Hypothalamus (tissue), 51 donors: Measurements from ENCODE around the gene TMTC2.
"Not testable (repeated sequence)": the region's sequence is repeated elsewhere in the genome, so short reads cannot be mapped to it uniquely, and the experiment has no call there.

Source experiments
- DNase-seq, 51 donors: peaks; one replicate each; lab custom pipeline; 2025; lab: John Stamatoyannopoulos, UW

TMTC2 gene

DNA sequence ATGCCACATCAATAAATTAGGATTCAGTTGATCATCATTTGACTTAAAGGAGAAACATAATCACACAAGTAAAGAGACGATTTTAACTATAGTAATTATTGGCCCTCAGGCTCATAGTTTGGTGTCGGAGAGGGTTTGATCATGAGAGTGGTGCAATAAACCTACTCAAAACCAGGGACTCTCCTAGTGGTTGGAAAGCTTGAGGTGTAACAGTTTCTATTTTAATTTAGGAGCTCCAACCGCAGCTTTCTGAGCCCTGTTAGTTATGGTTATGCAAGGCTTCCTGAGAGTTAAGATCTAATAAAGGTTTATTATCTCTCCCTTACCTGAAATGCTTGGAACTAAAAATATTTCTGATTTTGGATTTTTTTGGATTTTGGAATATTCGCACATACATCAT is 36.4 kb downstream of the TMTC2 start:
- no peak for DNase-seq

DNA sequence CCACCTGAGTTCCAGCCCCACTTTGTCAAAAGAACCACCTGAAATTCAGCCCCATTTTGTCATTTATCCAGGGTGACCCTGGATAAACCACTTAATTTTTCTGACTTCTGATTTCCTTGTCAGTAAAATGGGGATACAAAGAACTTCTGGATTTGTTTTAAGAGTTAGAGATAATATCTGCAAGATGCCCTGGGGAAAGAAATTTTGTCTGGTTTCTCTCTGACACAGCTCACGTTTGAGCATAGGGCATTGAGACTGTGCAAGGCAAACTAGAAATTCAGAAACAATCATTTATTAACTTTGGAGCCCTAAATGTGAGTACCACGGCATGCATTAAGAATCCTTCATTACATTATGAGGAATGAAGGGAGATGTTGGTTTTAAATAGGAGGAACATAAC is 37.2 kb downstream of the TMTC2 start:
- DNase-seq = no peak

DNA sequence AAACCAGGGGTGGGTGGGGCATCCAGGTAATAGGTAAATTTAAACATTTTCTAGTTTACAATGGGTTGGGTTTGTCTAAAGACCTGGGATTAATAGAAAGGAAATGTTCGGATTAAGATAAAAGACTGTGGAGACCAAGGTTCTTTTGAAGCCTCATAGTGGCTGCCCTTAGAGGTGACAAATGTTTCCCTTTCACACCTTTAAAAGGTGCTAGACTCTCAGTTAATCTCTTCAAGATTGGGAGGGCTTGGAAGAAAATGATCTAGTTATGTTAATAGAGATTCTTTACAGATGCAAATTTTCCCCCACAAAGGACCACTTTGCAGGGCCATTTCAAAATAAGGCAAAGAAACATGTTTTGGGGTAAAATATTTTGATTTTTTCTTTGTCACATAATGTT is 39.0 kb downstream of the TMTC2 start:
- DNase-seq = no peak

- DNase-seq = no peak
These were observed 41.2 kb downstream of the TMTC2 start for GRCh38 chr12:82727886-82728285.

- DNase-seq = no peak
These were observed 42.0 kb downstream of the TMTC2 start for GRCh38 chr12:82728710-82729109.

DNA sequence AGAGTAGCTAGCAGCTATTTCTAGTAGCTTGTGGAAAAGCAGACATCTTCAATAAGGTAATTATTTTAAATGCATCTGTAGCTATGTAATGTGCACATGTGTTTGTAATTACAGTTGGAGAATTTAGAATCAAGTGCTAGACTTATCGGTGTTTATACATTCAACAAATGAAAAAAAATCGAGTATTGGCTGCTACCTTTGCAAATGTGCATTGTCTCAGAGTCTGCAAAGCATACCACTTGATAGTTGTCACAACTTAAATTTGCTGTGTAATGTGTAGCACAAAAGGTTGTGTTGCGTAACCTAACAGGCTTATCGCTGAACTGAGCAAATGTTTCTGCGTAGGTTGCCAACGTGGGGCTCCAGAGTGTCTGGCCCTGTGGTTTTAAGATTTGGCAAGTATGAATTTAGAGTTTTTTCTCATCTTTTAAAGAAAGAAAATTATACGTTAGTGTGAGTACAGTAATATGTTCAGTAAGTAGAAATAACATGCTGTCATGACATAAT is 44.3 kb downstream of the TMTC2 start:
- no peak for DNase-seq

GRCh38 chr12:82740129-82741000 is 53.7 kb downstream of the TMTC2 start:
- DNase-seq = no peak

- no peak for DNase-seq
These were observed 58.5 kb downstream of the TMTC2 start for GRCh38 chr12:82745063-82745674.

DNA sequence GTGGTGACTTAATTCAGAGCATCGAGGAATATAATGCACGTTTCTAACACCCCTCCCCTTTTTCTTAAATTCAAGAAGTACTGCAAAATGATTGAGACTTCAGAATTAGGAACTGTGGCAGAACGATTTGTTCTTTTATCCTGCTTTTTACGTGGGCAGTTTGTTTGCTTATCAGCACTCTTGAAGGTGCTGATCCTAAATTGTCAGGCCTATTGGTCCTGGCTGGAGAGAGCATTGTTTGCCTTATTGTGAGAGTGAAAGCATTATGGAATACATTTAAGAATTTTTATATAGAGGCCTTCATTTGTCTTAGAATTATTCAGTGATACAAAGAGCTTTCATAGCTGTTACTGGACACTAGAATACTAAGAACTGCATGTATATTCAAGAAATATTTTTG is 59.1 kb downstream of the TMTC2 start:
- DNase-seq = no peak

DNA sequence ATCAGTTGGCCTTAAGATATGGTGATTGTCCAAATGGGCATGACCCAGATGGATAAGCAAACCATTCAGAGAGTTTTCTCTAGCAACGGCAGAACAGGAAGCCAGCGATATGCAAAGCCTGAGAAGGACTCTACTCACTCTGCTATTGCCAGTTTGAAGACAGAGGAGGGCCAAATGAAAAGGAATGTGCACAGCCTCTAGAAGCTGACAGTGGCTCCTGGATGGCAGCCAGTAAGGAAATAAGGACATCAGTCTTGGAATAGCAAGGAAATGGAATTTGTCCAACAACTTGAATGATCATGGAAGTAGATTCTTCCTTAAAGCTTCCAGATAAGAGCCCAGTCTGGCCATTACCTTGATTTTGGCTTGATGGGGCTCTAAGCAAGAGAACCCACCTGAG is 60.0 kb downstream of the TMTC2 start:
- DNase-seq = no peak

DNA sequence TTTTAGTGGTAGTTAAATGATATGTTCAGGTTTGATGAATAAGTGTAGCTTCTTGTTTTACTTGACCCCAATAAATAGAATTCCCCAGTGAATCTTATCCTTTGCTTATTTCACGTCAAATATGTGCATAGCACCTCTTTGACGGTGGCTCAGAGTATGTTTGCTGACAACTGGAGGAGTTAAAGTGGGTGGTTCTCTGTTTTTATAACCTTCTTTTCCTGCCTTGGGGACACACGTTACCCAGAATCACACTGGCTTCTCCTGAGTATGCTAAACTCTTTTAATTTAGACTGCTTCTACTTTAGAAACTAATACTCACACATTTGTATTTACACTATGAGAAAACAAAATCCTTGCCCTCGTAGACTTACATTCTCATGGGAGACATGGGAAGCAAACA is 62.3 kb downstream of the TMTC2 start:
- DNase-seq = no peak

GRCh38 chr12:82754856-82755255 is 68.2 kb downstream of the TMTC2 start:
- DNase-seq = no peak

- DNase-seq = no peak
These were observed 69.6 kb downstream of the TMTC2 start for GRCh38 chr12:82756303-82756702.

- DNase-seq = no peak
These were observed 70.4 kb downstream of the TMTC2 start for GRCh38 chr12:82757059-82757458.

GRCh38 chr12:82757656-82758055 is 71.0 kb downstream of the TMTC2 start:
- no peak for DNase-seq

DNA sequence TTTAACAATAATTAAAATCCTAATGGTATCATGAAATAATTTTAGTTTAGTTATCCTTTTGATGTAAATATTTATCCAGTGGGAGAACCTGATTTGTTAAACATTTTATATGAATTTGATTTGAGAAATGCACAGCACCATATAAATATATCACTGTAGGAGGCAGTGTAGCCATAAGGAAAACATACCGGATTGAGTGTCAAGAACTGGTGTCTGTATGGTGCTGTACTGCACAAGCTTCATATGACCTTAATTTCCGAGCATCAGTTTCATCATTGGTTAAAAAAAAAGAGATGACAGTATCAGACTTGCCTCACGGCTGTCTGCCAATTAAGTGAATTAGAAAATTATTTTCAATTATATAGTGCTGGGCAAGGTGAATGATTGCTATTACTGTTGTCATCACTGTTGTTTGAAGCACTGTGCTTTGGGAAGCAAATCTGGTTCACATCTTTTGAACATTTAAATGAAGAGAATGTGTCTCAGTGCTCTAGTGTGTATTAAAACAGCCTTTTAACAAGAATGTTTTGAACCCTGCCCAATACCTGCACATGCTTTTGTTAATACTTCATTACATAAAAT is 72.1 kb downstream of the TMTC2 start:
- DNase-seq = peak in 1 of 51 donors; percentile 35

- no peak for DNase-seq
These were observed 73.7 kb downstream of the TMTC2 start for GRCh38 chr12:82760423-82760822.

- not testable (repeated sequence) for DNase-seq
These were observed 78.5 kb downstream of the TMTC2 start for GRCh38 chr12:82765206-82765605.

DNA sequence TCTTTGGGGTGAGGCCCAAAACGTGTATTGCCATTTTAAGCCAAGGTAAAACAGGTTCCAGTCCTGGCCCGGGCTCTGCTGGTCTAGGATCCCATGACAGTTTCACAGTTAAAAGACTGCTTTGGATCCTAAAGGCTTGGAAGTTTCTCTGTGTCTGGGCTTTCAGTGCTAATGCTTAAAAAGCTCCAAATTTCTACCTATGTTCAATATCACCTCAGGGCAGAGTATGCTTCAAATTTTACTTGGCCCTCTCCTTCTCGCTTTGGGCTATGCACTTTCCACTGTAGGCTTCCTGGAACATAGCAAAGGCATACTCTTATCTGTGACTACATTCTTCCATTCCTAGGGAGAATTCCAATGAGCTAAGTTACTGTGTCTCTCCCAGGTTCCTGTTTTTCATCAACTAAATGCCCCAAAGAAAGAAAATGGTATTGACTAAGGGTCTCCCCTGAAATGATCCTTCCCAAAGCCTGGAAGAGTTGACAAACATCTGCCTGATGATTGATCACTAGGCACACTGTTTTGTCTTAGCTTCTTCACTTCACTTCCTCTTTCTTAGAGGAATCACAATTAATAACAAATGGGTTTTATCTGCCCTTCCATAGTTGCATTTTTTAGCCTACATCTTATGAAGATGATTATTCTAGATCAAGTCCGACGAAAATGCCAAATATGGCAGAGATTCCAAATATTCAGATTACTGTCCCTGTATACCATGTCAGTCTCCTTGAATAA is 79.4 kb downstream of the TMTC2 start:
- DNase-seq = no peak

DNA sequence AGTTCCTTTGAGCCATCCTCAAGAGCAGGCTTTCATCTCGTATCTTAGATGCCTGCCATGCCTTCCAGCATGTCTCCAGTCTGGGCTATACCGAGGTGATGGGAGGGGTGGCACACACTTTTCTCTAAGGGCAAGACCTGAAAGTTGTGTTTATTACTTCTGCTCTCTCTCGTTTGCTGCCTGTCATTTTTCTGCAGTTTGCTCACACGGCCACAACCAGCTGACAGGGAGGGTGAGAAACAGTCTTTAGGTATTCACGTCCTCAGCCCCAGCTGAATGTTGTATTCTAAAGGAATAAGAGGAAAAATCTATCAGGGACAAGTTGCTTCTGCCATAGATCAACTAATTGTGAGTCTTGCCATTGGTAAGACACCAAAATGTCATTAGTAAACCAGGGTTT is 88.0 kb downstream of the TMTC2 start:
- DNase-seq = no peak

DNA sequence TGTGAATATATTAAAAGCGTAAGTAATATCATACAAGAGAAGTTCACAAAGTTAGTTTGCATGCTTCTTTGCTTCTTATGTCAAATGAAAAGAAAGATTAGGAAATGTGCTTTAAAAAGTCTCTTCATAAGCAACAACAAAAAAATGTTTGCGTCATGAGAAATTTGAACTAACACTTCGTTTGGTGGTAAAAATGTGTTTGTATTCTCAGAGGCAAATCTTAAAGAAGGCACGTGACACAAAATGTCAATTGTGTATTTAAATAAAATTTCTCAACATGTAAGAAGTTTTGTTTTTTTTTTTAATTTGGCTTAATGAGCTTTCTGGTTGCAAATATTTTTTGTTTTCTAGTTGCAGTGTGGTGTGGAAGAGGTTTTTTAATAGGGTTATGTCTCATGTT is 93.8 kb downstream of the TMTC2 start:
- DNase-seq = no peak
